GM12878 (cell line): Measurements from ENCODE around the gene SRCIN1. TPM values are rescaled to one million over a fixed set of nuclear protein-coding genes. Genes with fewer than 3 reads are reported as not detected.

Source experiments
- ATAC-seq: fragments of 200-7000 bp; cut with Tn5 transposase; 3 replicates; pipeline ENCODE4 v1.9.1; 2020; ENCODE audit warnings: mild to moderate bottlenecking, moderate library complexity
- BruUV-seq: library from RNA; stranded (reverse); fragments of 400-500 nt; replicated peaks from 2 replicates; lab custom pipeline; 2021; lab: Mats Ljungman, UMichigan
- CTCF ChIA-PET: fragments of 300-600 bp; sonication (Branson Sonifier 250); formaldehyde crosslinking; extraction: SDS; loops from one replicate; lab custom pipeline; 2021; ENCODE audit warnings: inconsistent platforms; lab: Yijun Ruan, JAX
- POLR2A ChIA-PET: fragments of 350-600 bp; formaldehyde crosslinking; extraction: SDS; loops from one replicate; lab custom pipeline; 2021; ENCODE audit warnings: inconsistent platforms; lab: Charles Lee
- RAD21 ChIA-PET: fragments of 300-600 bp; sonication (Branson Sonifier 250); formaldehyde crosslinking; loops from one replicate; lab custom pipeline; 2023; ENCODE audit warnings: antibody characterized with exemption; ENCODE audit not compliant: unreplicated experiment; lab: Charles Lee
- SMC1A ChIA-PET: fragments of 300-600 bp; sonication (Branson Sonifier 250); formaldehyde crosslinking; loops from one replicate; lab custom pipeline; 2023; ENCODE audit not compliant: unreplicated experiment, uncharacterized antibody; lab: Charles Lee
- DNase-seq: peaks from one replicate; pipeline ENCODE4 v3.0.0-alpha.2; 2011; ENCODE audit warnings: low read depth, low spot score
- FAIRE-seq: peaks from 3 replicates; lab custom pipeline; 2011; peaks lifted over from hg19 to GRCh38; lab: Jason Lieb, UNC
- H2AFZ ChIP-seq: 2 replicates; pipeline ENCODE4 v1.6.0; 2011; ENCODE audit warnings: low read depth, low read length, control low read depth; ENCODE audit not compliant: control insufficient read depth
- H3K27ac ChIP-seq: 2 replicates; pipeline ENCODE4 v1.5.1; 2011; ENCODE audit warnings: control low read depth; ENCODE audit not compliant: control insufficient read depth, insufficient read depth
- H3K27me3 ChIP-seq, 2 experiments: replicated peaks in 1 of 2; 2 replicates each; pipeline versions ENCODE4 v1.6.0 to v1.6.1; 2011; ENCODE audit warnings: low read length in 1 of 2; ENCODE audit not compliant: control insufficient read depth in 2 of 2, insufficient read depth in 2 of 2
- H3K36me3 ChIP-seq, 2 experiments: 2 replicates each; pipeline ENCODE4 v1.5.1; 2011; ENCODE audit warnings: low read length in 1 of 2; ENCODE audit not compliant: control insufficient read depth in 2 of 2, insufficient read depth in 2 of 2
- H3K4me1 ChIP-seq: 2 replicates; pipeline ENCODE4 v1.6.1; 2011; ENCODE audit warnings: mild to moderate bottlenecking, low read length, moderate library complexity, mixed read lengths; ENCODE audit not compliant: control insufficient read depth, insufficient read depth
- H3K4me2 ChIP-seq: 2 replicates; pipeline ENCODE4 v1.6.0; 2011; ENCODE audit warnings: control low read depth; ENCODE audit not compliant: control insufficient read depth, insufficient read depth
- H3K4me3 ChIP-seq: fragments of 200-600 bp; sonication (generic); 2 replicates; pipeline ENCODE4 v1.5.1; 2016
- H3K79me2 ChIP-seq: 2 replicates; pipeline ENCODE4 v1.6.0; 2011; ENCODE audit warnings: low read length; ENCODE audit not compliant: control insufficient read depth, insufficient read depth
- H3K9ac ChIP-seq: 2 replicates; pipeline ENCODE4 v1.8.0; 2011; ENCODE audit warnings: low read length, control low read depth, mixed read lengths; ENCODE audit not compliant: control insufficient read depth, insufficient read depth
- H3K9me3 ChIP-seq: replicated peaks from 3 replicates; pipeline ENCODE4 v1.5.1; 2011; ENCODE audit warnings: mild to moderate bottlenecking, low read length; ENCODE audit not compliant: control insufficient read depth, insufficient read depth
- H4K20me1 ChIP-seq: 2 replicates; pipeline ENCODE4 v1.6.0; 2011; ENCODE audit not compliant: control insufficient read depth, insufficient read depth
- EP300 ChIP-seq, 2 experiments: fragments of 150-350 bp in 1 of 2; IDR thresholded peaks; 2 replicates each; pipeline ENCODE4 v1.6.1; 2011 to 2012; ENCODE audit warnings: low read depth in 2 of 2, low read length in 2 of 2, borderline replicate concordance in 1 of 2, improper control_type of control experiment in 1 of 2, inconsistent platforms in 1 of 2; ENCODE audit not compliant: control insufficient read depth in 1 of 2
- GATAD2B ChIP-seq: fragments of 450-650 bp; conservative IDR thresholded peaks from 2 replicates; pipeline ENCODE4 v1.6.1; 2017; ENCODE audit warnings: low read depth, mild to moderate bottlenecking, moderate library complexity
- HCFC1 ChIP-seq: fragments of 150-350 bp; IDR thresholded peaks from 2 replicates; pipeline ENCODE4 v1.6.1; 2014; ENCODE audit warnings: low read length
- KLF5 ChIP-seq: fragments of 450-650 bp; IDR thresholded peaks from 2 replicates; pipeline ENCODE4 v1.6.1; 2014; ENCODE audit warnings: mild to moderate bottlenecking; ENCODE audit not compliant: partially characterized antibody
- MEF2A ChIP-seq: IDR thresholded peaks from 2 replicates; pipeline ENCODE4 v1.6.1; 2011; ENCODE audit warnings: low read depth, mild to moderate bottlenecking, low read length, moderate library complexity; ENCODE audit not compliant: insufficient read depth
- NR2C1 ChIP-seq: fragments of 450-650 bp; IDR thresholded peaks from 2 replicates; pipeline ENCODE4 v1.6.1; 2017; ENCODE audit warnings: antibody characterized with exemption, mild to moderate bottlenecking, moderate library complexity
- SMAD1 ChIP-seq: fragments of 450-650 bp; IDR thresholded peaks from 2 replicates; pipeline ENCODE4 v1.6.1; 2018; ENCODE audit warnings: mild to moderate bottlenecking, low read depth; ENCODE audit not compliant: partially characterized antibody
- USF1 ChIP-seq: IDR thresholded peaks from 2 replicates; pipeline ENCODE4 v1.6.1; 2011; ENCODE audit warnings: borderline replicate concordance, low read depth, mild to moderate bottlenecking, moderate library complexity, mixed read lengths, low read length; ENCODE audit not compliant: insufficient read depth; ENCODE audit errors: extremely low read length
- WRNIP1 ChIP-seq: IDR thresholded peaks from 2 replicates; pipeline ENCODE4 v1.6.1; 2011; ENCODE audit warnings: low read depth, low read length, improper control_type of control experiment, borderline replicate concordance
- ZNF622 ChIP-seq: fragments of 450-650 bp; IDR thresholded peaks from 2 replicates; pipeline ENCODE4 v1.6.1; 2017; ENCODE audit warnings: mild to moderate bottlenecking, inconsistent platforms
- WGBS: methylation state at CpG from one replicate; pipeline ENCODE4 v1.1.6; 2016; ENCODE audit warnings: low lambda C conversion rate; ENCODE audit not compliant: insufficient replicate concordance, insufficient coverage; ENCODE audit errors: missing lambda C conversion rate; 5-methylcytosine and 5-hydroxymethylcytosine counted together
- in situ Hi-C: fragments of 300-500 bp; cut with MboI; formaldehyde crosslinking; loops from 9 replicates; pipeline ENCODE4 v1.14.3; 2018; ENCODE audit warnings: mixed read lengths
- intact Hi-C: fragments of 100-400 bp; cut with micrococcal nuclease; formaldehyde crosslinking; loops from one replicate; pipeline ENCODE4 v1.14.2; 2022; ENCODE audit not compliant: unreplicated experiment
- polyA plus RNA-seq, 11 experiments: library from polyadenylated mRNA; depleted of rRNA in 4 of 11; unstranded in 6 of 11; stranded (reverse) in 5 of 11; fragments of >200 nt; fragmentation: Nextera tagmentation in 4 of 11; fragmentation: Illumina TruSeq in 1 of 11; extraction: Ambion mirVana in 4 of 11; extraction: Trizol in 1 of 11; gene quantifications; 1 replicate in 1 of 11; 2 replicates in 10 of 11; pipeline versions ENCODE4 v1.2.1 to v1.2.3, GENCODE V29; 2011 to 2016; ENCODE audit warnings: inconsistent platforms in 2 of 11, missing spikeins in 2 of 11, low read depth in 1 of 11
- total RNA-seq, 4 experiments: library from RNA; depleted of rRNA in 3 of 4; stranded (reverse); fragments of >200 nt in 3 of 4; fragmentation: Illumina TruSeq in 1 of 4; extraction: Trizol in 1 of 4; gene quantifications; 2 replicates each; pipeline versions ENCODE4 v1.2.1 to v1.2.3, GENCODE V29; 2013 to 2021

Gene SRCIN1
- total and polyA plus RNA-seq, 10 of the 15 experiments (the other 5 are each of a cell fraction or from before 2014, with no cell fraction given) = under 0.01 to 0.74 (median 0.20) TPM; not detected in 3

DNA sequence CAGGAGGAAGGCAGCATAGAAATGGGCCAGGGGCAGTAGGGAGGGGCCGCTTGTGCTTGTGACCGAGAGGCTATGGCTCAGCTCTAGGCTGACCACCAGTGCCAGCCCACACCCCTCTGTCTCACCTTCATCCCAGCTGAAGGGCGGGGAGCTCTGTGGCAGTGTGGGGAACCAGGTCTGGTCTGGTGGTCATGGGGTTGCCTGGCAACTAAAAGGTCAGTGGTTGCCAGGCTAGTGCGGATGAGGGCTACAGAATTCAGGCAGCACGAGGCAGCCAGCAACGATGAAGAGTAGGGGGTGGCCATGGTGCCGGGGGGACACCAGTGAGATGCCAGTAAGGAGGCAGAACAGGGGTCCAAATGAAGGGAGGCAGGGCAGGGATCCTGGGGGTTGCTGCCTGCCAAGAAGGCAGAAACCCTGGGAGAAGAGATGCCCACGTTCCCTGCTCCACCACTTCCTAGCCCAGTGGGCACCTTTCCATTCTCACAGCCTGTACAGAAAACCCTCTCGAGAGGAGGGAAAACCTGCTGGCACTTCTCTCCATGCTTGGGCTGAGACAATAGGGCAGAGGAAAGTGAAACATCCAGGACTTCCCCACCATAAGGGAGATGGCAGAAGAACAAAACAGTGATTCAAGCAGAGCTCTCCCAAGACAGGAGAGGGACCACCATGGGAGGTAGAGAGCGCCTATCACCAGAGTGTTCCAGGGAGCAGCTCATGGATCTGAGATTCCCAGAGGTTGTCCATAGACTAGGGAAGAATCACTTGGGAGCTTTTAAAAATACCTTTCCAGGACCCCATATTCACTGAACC is 39.7 kb downstream of the SRCIN1 start:
- Histone ChIP-seq H3K4me1 (no peaks in the 10 kb centered on the region), H3K27me3 (peaks cover 23 to 32% of the 10 kb centered on the region in 2 experiments), H3K79me2 (no peaks in the 10 kb centered on the region), H3K27ac (no peak overlapping the region), H4K20me1 (no peaks in the 10 kb centered on the region)
- CTCF ChIA-PET = interaction anchor here (1.1 to 3.4 kb wide), 4 partner anchors 8 to 97 kb away, joined by 3 to 15 read pairs (median 8); no protein-coding TSS in a partner anchor
- DNase-seq = no peak
- no peak for FAIRE-seq
- no peak for ATAC-seq
- POLR2A ChIA-PET = no interaction called here
- intact Hi-C loops = no loop called here
- RAD21 ChIA-PET = interaction anchor here (0.7 to 3.6 kb wide), 2 partner anchors 7 to 102 kb away, joined by 3 to 14 read pairs; no protein-coding TSS in a partner anchor
- SMC1A ChIA-PET = interaction anchor here (1.0 to 1.9 kb wide), 4 partner anchors 8 to 101 kb away, joined by 3 to 7 read pairs (median 5); no protein-coding TSS in a partner anchor
- TF ChIP-seq USF1 (no peak), KLF5 (no peak), HCFC1 (no peak), NR2C1 (no peak), EP300 (IDR thresholded peaks at IDR 0.05; ENCODE audit: borderline replicate concordance in 1 of 2, control insufficient read depth in 1 of 2, low read depth in 2 of 2, low read length in 2 of 2) (no peak), WRNIP1 (no peak), ZNF622 (no peak), GATAD2B (no peak), MEF2A (no peak), SMAD1 (no peak)
- TF ChIP-seq, all 136 proteins: peak for 0
- H3K36me3 ChIP-seq = no peaks in the 10 kb centered on the region
- no peaks in the 10 kb centered on the region for H3K9me3 ChIP-seq
- 5% methylated on average over 10 of the region's 10 CpGs for WGBS
- in situ Hi-C loops = no loop called here
- BruUV-seq = no TSS peak
- H3K9ac ChIP-seq = no peak overlapping the region
- no peak overlapping the region for H3K4me3 ChIP-seq
- no peak overlapping the region for H3K4me2 ChIP-seq
- no peak overlapping the region for H2AFZ ChIP-seq
